Central memory CD8-positive, alpha-beta T cell (primary cell): ENCODE measurements around the gene PPP2R2C.

Experiments
- ATAC-seq: fragments of 150-1000 bp; cut with Tn5 transposase; replicated peaks from 2 replicates; pipeline ENCODE4 v1.10.0; 2022; ENCODE audit warnings: mild to moderate bottlenecking, moderate FRiP score, moderate number of reproducible peaks; ENCODE audit not compliant: poor library complexity, severe bottlenecking; ENCODE audit errors: extremely low read depth
- DNase-seq, 2 donors: peaks; one replicate each; pipeline ENCODE4 v3.0.0; 2021; ENCODE audit warnings: low spot score in 2 of 2
- H3K27ac Mint-ChIP-seq: one replicate; pipeline ENCODE4 v1.8.0; 2022; ENCODE audit warnings: low read depth, mild to moderate bottlenecking, moderate library complexity, mixed read lengths
- H3K27me3 Mint-ChIP-seq: one replicate; pipeline ENCODE4 v1.8.0; 2022; ENCODE audit warnings: mixed read lengths
- H3K36me3 Mint-ChIP-seq: one replicate; pipeline ENCODE4 v1.8.0; 2022; ENCODE audit warnings: mild to moderate bottlenecking, moderate library complexity, mixed read lengths; ENCODE audit not compliant: insufficient read depth
- H3K4me1 Mint-ChIP-seq: one replicate; pipeline ENCODE4 v1.8.0; 2022; ENCODE audit warnings: mixed read lengths
- H3K4me3 Mint-ChIP-seq: one replicate; pipeline ENCODE4 v1.8.0; 2022; ENCODE audit warnings: mild to moderate bottlenecking, moderate library complexity, mixed read lengths
- H3K9me3 Mint-ChIP-seq: one replicate; pipeline ENCODE4 v1.8.0; 2022; ENCODE audit warnings: mixed read lengths

Gene PPP2R2C

GRCh38 chr4:6470502-6471306, 1.7 kb downstream of the PPP2R2C start:
- H3K4me1 Mint-ChIP-seq = no peaks in the 10 kb centered on the region
- H3K27ac Mint-ChIP-seq = no peak overlapping the region
- ATAC-seq (no peak), DNase-seq (no peak)
- H3K9me3 Mint-ChIP-seq = no peaks in the 10 kb centered on the region
- peak overlapping the region; percentile 50 for H3K4me3 Mint-ChIP-seq
- peaks cover 3% of the 10 kb centered on the region for H3K36me3 Mint-ChIP-seq
- peaks cover 69% of the 10 kb centered on the region for H3K27me3 Mint-ChIP-seq

- H3K4me3 Mint-ChIP-seq = peak overlapping the region; percentile 50
- H3K36me3 Mint-ChIP-seq = peaks cover 2% of the 10 kb centered on the region
- no peaks in the 10 kb centered on the region for H3K9me3 Mint-ChIP-seq
- DNase-seq (no peak), ATAC-seq (no peak)
- H3K27ac Mint-ChIP-seq = no peak overlapping the region
- H3K4me1 Mint-ChIP-seq = no peaks in the 10 kb centered on the region
- H3K27me3 Mint-ChIP-seq = peaks cover 65% of the 10 kb centered on the region
Measured at GRCh38 chr4:6469898-6470501, 2.4 kb downstream of the PPP2R2C start.

GRCh38 chr4:6469144-6469543, 3.3 kb downstream of the PPP2R2C start:
- Mint-ChIP-seq H3K9me3 (no peaks in the 10 kb centered on the region), H3K4me3 (no peak overlapping the region), H3K27me3 (peaks cover 65% of the 10 kb centered on the region), H3K27ac (no peak overlapping the region), H3K4me1 (no peaks in the 10 kb centered on the region), H3K36me3 (peaks cover 2% of the 10 kb centered on the region)
- ATAC-seq = no peak
- no peak for DNase-seq

GRCh38 chr4:6468376-6468775, 4.0 kb downstream of the PPP2R2C start:
- H3K4me3 Mint-ChIP-seq = no peak overlapping the region
- peaks cover 65% of the 10 kb centered on the region for H3K27me3 Mint-ChIP-seq
- DNase-seq = no peak
- no peaks in the 10 kb centered on the region for H3K4me1 Mint-ChIP-seq
- no peak for ATAC-seq
- H3K27ac Mint-ChIP-seq = no peak overlapping the region
- H3K36me3 Mint-ChIP-seq = no peaks in the 10 kb centered on the region
- no peaks in the 10 kb centered on the region for H3K9me3 Mint-ChIP-seq

GRCh38 chr4:6467600-6467999, 4.8 kb downstream of the PPP2R2C start:
- DNase-seq = no peak
- Mint-ChIP-seq H3K27ac (no peak overlapping the region), H3K4me3 (no peak overlapping the region), H3K36me3 (no peaks in the 10 kb centered on the region), H3K27me3 (peaks cover 65% of the 10 kb centered on the region), H3K4me1 (no peaks in the 10 kb centered on the region), H3K9me3 (no peaks in the 10 kb centered on the region)
- ATAC-seq = no peak

GRCh38 chr4:6466756-6467381, 5.5 kb downstream of the PPP2R2C start:
- H3K27ac Mint-ChIP-seq = no peak overlapping the region
- no peaks in the 10 kb centered on the region for H3K36me3 Mint-ChIP-seq

GRCh38 chr4:6465955-6466354, 6.5 kb downstream of the PPP2R2C start:
- Mint-ChIP-seq H3K27me3 (peaks cover 81% of the 10 kb centered on the region), H3K27ac (no peak overlapping the region), H3K9me3 (no peaks in the 10 kb centered on the region), H3K4me3 (no peak overlapping the region), H3K4me1 (no peaks in the 10 kb centered on the region), H3K36me3 (no peaks in the 10 kb centered on the region)
- no peak for DNase-seq
- ATAC-seq = no peak

More at GRCh38 chr4:6466756-6467381, 5.5 kb downstream of the PPP2R2C start:
- no peak overlapping the region for H3K4me3 Mint-ChIP-seq
- DNase-seq (no peak), ATAC-seq (no peak)
- H3K4me1 Mint-ChIP-seq = no peaks in the 10 kb centered on the region
- H3K27me3 Mint-ChIP-seq = peaks cover 72% of the 10 kb centered on the region
- H3K9me3 Mint-ChIP-seq = no peaks in the 10 kb centered on the region

GRCh38 chr4:6464842-6465588, 7.4 kb downstream of the PPP2R2C start:
- Mint-ChIP-seq H3K9me3 (no peaks in the 10 kb centered on the region), H3K4me1 (no peaks in the 10 kb centered on the region), H3K27me3 (peaks cover 86% of the 10 kb centered on the region), H3K4me3 (no peak overlapping the region), H3K36me3 (no peaks in the 10 kb centered on the region), H3K27ac (no peak overlapping the region)
- ATAC-seq (no peak), DNase-seq (no peak)

- Mint-ChIP-seq H3K27me3 (peaks cover 86% of the 10 kb centered on the region), H3K4me3 (no peak overlapping the region), H3K36me3 (no peaks in the 10 kb centered on the region), H3K27ac (no peak overlapping the region), H3K9me3 (peaks cover 2% of the 10 kb centered on the region), H3K4me1 (no peaks in the 10 kb centered on the region)
- ATAC-seq (no peak), DNase-seq (peak in 1 of 2 donors; percentile 9)
Measured at GRCh38 chr4:6463311-6464289, 8.8 kb downstream of the PPP2R2C start.

- Mint-ChIP-seq H3K36me3 (no peaks in the 10 kb centered on the region), H3K4me3 (no peak overlapping the region), H3K27me3 (peaks cover 75% of the 10 kb centered on the region), H3K4me1 (no peaks in the 10 kb centered on the region), H3K27ac (no peak overlapping the region), H3K9me3 (peaks cover 4% of the 10 kb centered on the region)
- ATAC-seq = no peak
- no peak for DNase-seq
Measured at GRCh38 chr4:6461301-6462165, 10.9 kb downstream of the PPP2R2C start.

GRCh38 chr4:6460876-6461275, 11.5 kb downstream of the PPP2R2C start:
- Mint-ChIP-seq H3K4me3 (no peak overlapping the region), H3K27ac (no peak overlapping the region), H3K36me3 (no peaks in the 10 kb centered on the region), H3K27me3 (peaks cover 81% of the 10 kb centered on the region), H3K9me3 (peaks cover 4% of the 10 kb centered on the region), H3K4me1 (no peaks in the 10 kb centered on the region)
- no peak for ATAC-seq
- DNase-seq = no peak
